Activated CD8-positive, alpha-beta T cell treated with anti-CD3 and anti-CD28 coated beads for 36 hours (primary cell): ENCODE data around the gene CEP350. TPM values are rescaled to one million over a fixed set of nuclear protein-coding genes. Genes with fewer than 3 reads are reported as not detected.

ENCODE experiments used
- ATAC-seq: fragments of 200-7000 bp; cut with Tn5 transposase; one replicate; pipeline ENCODE4 v1.10.0; 2021; ENCODE audit warnings: mild to moderate bottlenecking, moderate library complexity
- CTCF ChIA-PET: fragments of 350-600 bp; sonication (Branson Sonifier 250); formaldehyde crosslinking; loops from one replicate; lab custom pipeline; 2021; ENCODE audit warnings: antibody characterized with exemption; lab: Charles Lee
- POLR2A ChIA-PET: fragments of 350-600 bp; sonication (Branson Sonifier 250); formaldehyde crosslinking; loops from one replicate; lab custom pipeline; 2021; ENCODE audit warnings: antibody characterized with exemption; lab: Charles Lee
- DNase-seq: peaks from one replicate; pipeline ENCODE4 v3.0.0-alpha.2; 2020
- H3K27ac Mint-ChIP-seq: one replicate; pipeline ENCODE4 v1.8.0; 2021; ENCODE audit warnings: mild to moderate bottlenecking, mixed read lengths
- H3K27me3 Mint-ChIP-seq: one replicate; pipeline ENCODE4 v1.8.0; 2021; ENCODE audit warnings: mixed read lengths
- H3K36me3 Mint-ChIP-seq: one replicate; pipeline ENCODE4 v1.8.0; 2021; ENCODE audit warnings: low read depth, mixed read lengths
- H3K4me1 Mint-ChIP-seq: one replicate; pipeline ENCODE4 v1.8.0; 2021; ENCODE audit warnings: low read depth, mixed read lengths
- H3K4me3 Mint-ChIP-seq: one replicate; pipeline ENCODE4 v1.8.0; 2021; ENCODE audit warnings: mild to moderate bottlenecking, moderate library complexity, mixed read lengths
- H3K9me3 Mint-ChIP-seq: one replicate; pipeline ENCODE4 v1.8.0; 2021; ENCODE audit warnings: mixed read lengths
- CTCF ChIP-seq: fragments of 200-600 bp; IDR thresholded peaks from one replicate; pipeline ENCODE4 v1.8.0; 2022; ENCODE audit warnings: antibody characterized with exemption, mild to moderate bottlenecking
- intact Hi-C: fragments of 100-400 bp; cut with micrococcal nuclease; formaldehyde crosslinking; loops from one replicate; pipeline ENCODE4 v1.10.0; 2022
- total RNA-seq, 2 experiments: library from RNA; stranded (reverse); gene quantifications; one replicate each; pipeline ENCODE4 v1.2.3, GENCODE V29; 2021

The CEP350 gene
- total RNA-seq, 2 experiments from 2014 or later, result 38.9 to 42.3 TPM

DNA sequence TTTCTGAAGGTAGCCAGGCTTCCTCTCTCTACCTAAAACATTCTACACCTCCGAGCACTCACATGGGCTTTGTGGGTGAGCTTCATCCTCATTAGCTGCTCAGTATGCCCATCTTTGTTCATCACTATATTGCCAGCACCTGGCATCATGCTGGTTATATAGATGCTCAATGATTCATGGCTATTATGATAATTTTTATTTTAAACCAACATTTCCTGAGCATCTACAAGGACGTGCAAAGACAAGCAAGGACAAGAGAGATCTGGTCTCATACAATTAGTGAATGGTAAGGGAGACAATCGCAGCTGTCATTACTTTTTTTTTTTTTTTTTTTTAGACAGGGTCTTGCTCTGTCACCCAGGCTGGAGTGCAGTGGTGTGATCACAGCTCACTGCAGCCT, 188.7 kb downstream of the CEP350 start:
- Mint-ChIP-seq H3K9me3 (no peaks in the 10 kb centered on the region), H3K4me3 (no peak overlapping the region), H3K27me3 (no peaks in the 10 kb centered on the region), H3K36me3 (no peaks in the 10 kb centered on the region), H3K27ac (no peak overlapping the region), H3K4me1 (no peaks in the 10 kb centered on the region)
- ChIA-PET POLR2A (no interaction called here), CTCF (interaction anchor here (1.0 to 1.8 kb wide), 2 partner anchors 26 to 58 kb away, joined by 3 to 5 read pairs; no protein-coding TSS in a partner anchor)
- ATAC-seq, result no peak
- intact Hi-C loops, result no loop called here
- no peak for DNase-seq
- no peak for TF ChIP-seq CTCF

GRCh38 chr1:180144659-180145357, 190.2 kb downstream of the CEP350 start:
- no peaks in the 10 kb centered on the region for H3K27me3 Mint-ChIP-seq
- intact Hi-C loops, result no loop called here
- H3K36me3 Mint-ChIP-seq, result no peaks in the 10 kb centered on the region
- H3K4me3 Mint-ChIP-seq, result no peak overlapping the region
- no peak overlapping the region for H3K27ac Mint-ChIP-seq
- H3K4me1 Mint-ChIP-seq, result no peaks in the 10 kb centered on the region
- DNase-seq (no peak), ATAC-seq (no peak)
- POLR2A ChIA-PET, result no interaction called here
- no peak for TF ChIP-seq CTCF
- H3K9me3 Mint-ChIP-seq, result no peaks in the 10 kb centered on the region
- CTCF ChIA-PET, result interaction anchor here (1.1 to 1.3 kb wide), 4 partner anchors 24 to 43 kb away, joined by 3 to 4 read pairs (median 3); no protein-coding TSS in a partner anchor

DNA sequence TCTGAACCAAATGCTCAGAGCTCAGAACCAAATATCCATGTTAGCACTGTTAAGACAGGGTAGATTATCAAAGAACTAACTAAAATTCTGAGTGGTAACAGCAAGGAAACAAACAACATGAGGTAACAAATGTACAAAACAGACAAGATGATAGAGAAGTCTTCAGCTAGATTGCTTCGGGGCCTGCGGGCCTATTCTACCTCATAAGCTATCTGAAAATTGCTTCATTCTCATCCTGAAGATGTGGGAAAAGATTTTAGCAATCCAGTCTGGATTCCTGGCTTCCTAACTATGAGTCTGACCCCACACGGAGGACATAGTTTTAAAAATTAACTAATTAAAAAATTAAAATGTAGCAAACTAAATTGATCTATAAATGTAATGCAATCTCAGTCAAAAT, 190.8 kb downstream of the CEP350 start:
- ATAC-seq (no peak), DNase-seq (no peak)
- ChIA-PET CTCF (interaction anchor here (1.1 to 1.3 kb wide), 4 partner anchors 23 to 42 kb away, joined by 3 to 4 read pairs (median 3); no protein-coding TSS in a partner anchor), POLR2A (no interaction called here)
- Mint-ChIP-seq H3K4me1 (no peaks in the 10 kb centered on the region), H3K36me3 (no peaks in the 10 kb centered on the region), H3K27ac (no peak overlapping the region), H3K9me3 (no peaks in the 10 kb centered on the region), H3K27me3 (no peaks in the 10 kb centered on the region), H3K4me3 (no peak overlapping the region)
- TF ChIP-seq CTCF, result no peak
- intact Hi-C loops, result no loop called here

- POLR2A ChIA-PET, result no interaction called here
- no peak for TF ChIP-seq CTCF
- CTCF ChIA-PET, result no interaction called here
- H3K9me3 Mint-ChIP-seq, result no peaks in the 10 kb centered on the region
- H3K36me3 Mint-ChIP-seq, result peaks cover 3% of the 10 kb centered on the region
- intact Hi-C loops, result no loop called here
- no peaks in the 10 kb centered on the region for H3K27me3 Mint-ChIP-seq
- no peak for ATAC-seq
- no peak overlapping the region for H3K4me3 Mint-ChIP-seq
- H3K27ac Mint-ChIP-seq, result no peak overlapping the region
- DNase-seq, result no peak
- peaks cover 11% of the 10 kb centered on the region for H3K4me1 Mint-ChIP-seq
Observed at GRCh38 chr1:180150982-180151381, 196.4 kb downstream of the CEP350 start.

DNA sequence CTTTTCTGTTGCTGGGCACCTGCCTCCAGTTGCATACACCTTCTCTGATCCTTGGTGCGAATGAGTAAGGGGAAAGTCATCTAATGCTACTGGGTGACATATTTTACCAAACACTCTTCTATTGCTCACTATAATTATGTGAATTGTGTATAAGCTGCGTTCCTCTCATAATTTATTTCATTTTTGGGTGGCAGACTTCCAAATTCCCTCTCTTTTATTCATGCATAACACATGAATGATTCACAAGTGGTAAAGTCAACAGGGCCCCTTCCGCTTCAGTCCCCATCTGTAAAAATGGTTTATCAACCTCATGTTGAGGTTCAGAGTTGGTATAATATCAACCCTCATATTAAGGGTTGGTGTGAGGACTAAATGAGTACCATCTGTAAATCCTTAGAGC, 196.9 kb downstream of the CEP350 start:
- intact Hi-C loops, result no loop called here
- Mint-ChIP-seq H3K4me3 (no peak overlapping the region), H3K9me3 (no peaks in the 10 kb centered on the region), H3K27me3 (no peaks in the 10 kb centered on the region), H3K4me1 (peaks cover 16% of the 10 kb centered on the region), H3K27ac (no peak overlapping the region), H3K36me3 (peaks cover 3% of the 10 kb centered on the region)
- ChIA-PET POLR2A (no interaction called here), CTCF (interaction anchor here (1.0 kb wide), 1 partner anchor 17 kb away, joined by 3 read pairs; no protein-coding TSS in a partner anchor)
- DNase-seq (no peak), ATAC-seq (no peak)
- TF ChIP-seq CTCF, result no peak
